WTC11 (cell line): ENCODE measurements around the gene FANK1. TPM values are rescaled to one million over a fixed set of nuclear protein-coding genes. Genes with fewer than 3 reads are reported as not detected.

Experiments
- ATAC-seq: fragments of 200-7000 bp; cut with Tn5 transposase; 2 replicates; pipeline ENCODE4 v1.10.0; 2021; ENCODE audit warnings: mild to moderate bottlenecking, moderate library complexity
- CTCF ChIA-PET: fragments of 300-600 bp; sonication (Branson Sonifier 250); formaldehyde crosslinking; loops from one replicate; lab custom pipeline; 2021; ENCODE audit warnings: antibody characterized with exemption; lab: Charles Lee
- POLR2A ChIA-PET: fragments of 350-600 bp; sonication (Branson Sonifier 250); formaldehyde crosslinking; loops from one replicate; lab custom pipeline; 2021; ENCODE audit warnings: antibody characterized with exemption; lab: Charles Lee
- DNase-seq: peaks from one replicate; pipeline ENCODE4 v3.0.0; 2021; ENCODE audit warnings: low spot score
- H3K27ac Mint-ChIP-seq: 2 replicates; pipeline ENCODE4 v1.8.0; 2021; ENCODE audit warnings: mixed read lengths
- H3K27me3 Mint-ChIP-seq: 2 replicates; pipeline ENCODE4 v1.8.0; 2021; ENCODE audit warnings: low read depth, mild to moderate bottlenecking, moderate library complexity, mixed read lengths
- H3K36me3 Mint-ChIP-seq: 2 replicates; pipeline ENCODE4 v1.8.0; 2021; ENCODE audit warnings: mixed read lengths
- H3K4me1 Mint-ChIP-seq: 2 replicates; pipeline ENCODE4 v1.8.0; 2022; ENCODE audit warnings: mixed read lengths
- H3K4me3 Mint-ChIP-seq: 2 replicates; pipeline ENCODE4 v1.8.0; 2021; ENCODE audit warnings: mild to moderate bottlenecking, moderate library complexity, mixed read lengths
- H3K9me3 Mint-ChIP-seq: 2 replicates; pipeline ENCODE4 v1.8.0; 2021; ENCODE audit warnings: mixed read lengths
- ATF1 ChIP-seq: sonication (generic); formaldehyde crosslinking; IDR thresholded peaks from 2 replicates; pipeline ENCODE4 v1.8.1; 2023; ENCODE audit warnings: mild to moderate bottlenecking, moderate library complexity, missing genetic modification reagents
- ATF6 ChIP-seq: sonication (generic); formaldehyde crosslinking; IDR thresholded peaks from 2 replicates; pipeline ENCODE4 v1.8.1; 2023; ENCODE audit warnings: mild to moderate bottlenecking, missing genetic modification reagents
- CREM ChIP-seq: sonication (generic); formaldehyde crosslinking; IDR thresholded peaks from 2 replicates; pipeline ENCODE4 v1.8.1; 2022; ENCODE audit warnings: mild to moderate bottlenecking, missing genetic modification reagents, moderate library complexity
- ELF4 ChIP-seq: sonication (generic); formaldehyde crosslinking; IDR thresholded peaks from 2 replicates; pipeline ENCODE4 v1.8.1; 2022; ENCODE audit warnings: low read depth, mild to moderate bottlenecking, moderate library complexity, missing genetic modification reagents
- ESRRA ChIP-seq: sonication (generic); formaldehyde crosslinking; IDR thresholded peaks from 2 replicates; pipeline ENCODE4 v1.8.1; 2022; ENCODE audit warnings: mild to moderate bottlenecking, missing genetic modification reagents, borderline replicate concordance
- ETV6 ChIP-seq: sonication (generic); formaldehyde crosslinking; IDR thresholded peaks from 2 replicates; pipeline ENCODE4 v1.8.1; 2022; ENCODE audit warnings: mild to moderate bottlenecking, missing genetic modification reagents
- FOXJ3 ChIP-seq: sonication (generic); formaldehyde crosslinking; IDR thresholded peaks from 2 replicates; pipeline ENCODE4 v1.9.0; 2021; ENCODE audit warnings: missing genetic modification reagents, mild to moderate bottlenecking, borderline replicate concordance
- FOXK1 ChIP-seq: sonication (generic); formaldehyde crosslinking; IDR thresholded peaks from 2 replicates; pipeline ENCODE4 v1.8.0; 2022; ENCODE audit warnings: mild to moderate bottlenecking, moderate library complexity, missing genetic modification reagents
- GTF2I ChIP-seq: fragments of 250-450 bp; sonication (Bioruptor Pico); conservative IDR thresholded peaks from 2 replicates; pipeline ENCODE4 v1.4.0; 2021; ENCODE audit warnings: mild to moderate bottlenecking
- HMGXB4 ChIP-seq: sonication (generic); formaldehyde crosslinking; IDR thresholded peaks from 2 replicates; pipeline ENCODE4 v1.8.1; 2023; ENCODE audit warnings: mild to moderate bottlenecking, moderate library complexity, missing genetic modification reagents
- IRF1 ChIP-seq: sonication (generic); formaldehyde crosslinking; IDR thresholded peaks from 2 replicates; pipeline ENCODE4 v1.8.0; 2023; ENCODE audit warnings: missing genetic modification reagents
- MXD4 ChIP-seq: fragments of 250-450 bp; sonication (Bioruptor Pico); IDR thresholded peaks from 2 replicates; pipeline ENCODE4 v1.8.0; 2021; ENCODE audit warnings: mild to moderate bottlenecking, moderate library complexity, borderline replicate concordance
- RORB ChIP-seq: fragments of 250-450 bp; sonication (Bioruptor Pico); IDR thresholded peaks from 2 replicates; pipeline ENCODE4 v1.9.0; 2021; ENCODE audit warnings: mild to moderate bottlenecking
- SMAD4 ChIP-seq: sonication (generic); formaldehyde crosslinking; IDR thresholded peaks from 2 replicates; pipeline ENCODE4 v1.8.0; 2022; ENCODE audit warnings: mild to moderate bottlenecking, missing genetic modification reagents
- TCF7 ChIP-seq: sonication (generic); formaldehyde crosslinking; IDR thresholded peaks from 2 replicates; pipeline ENCODE4 v1.8.0; 2022; ENCODE audit warnings: mild to moderate bottlenecking, low read depth, missing genetic modification reagents, moderate library complexity
- TEAD1 ChIP-seq: sonication (generic); formaldehyde crosslinking; IDR thresholded peaks from 2 replicates; pipeline ENCODE4 v1.8.0; 2022; ENCODE audit warnings: mild to moderate bottlenecking, missing genetic modification reagents
- TEAD4 ChIP-seq: sonication (generic); formaldehyde crosslinking; IDR thresholded peaks from 2 replicates; pipeline ENCODE4 v1.8.0; 2022; ENCODE audit warnings: mild to moderate bottlenecking, missing genetic modification reagents
- ZNF263 ChIP-seq: sonication (generic); formaldehyde crosslinking; IDR thresholded peaks from 2 replicates; pipeline ENCODE4 v1.8.1; 2022; ENCODE audit warnings: low read depth, mild to moderate bottlenecking, moderate library complexity, missing genetic modification reagents
- ZNF281 ChIP-seq: sonication (generic); formaldehyde crosslinking; IDR thresholded peaks from 2 replicates; pipeline ENCODE4 v1.8.0; 2023; ENCODE audit warnings: mild to moderate bottlenecking, missing genetic modification reagents
- ZNF423 ChIP-seq: fragments of 250-450 bp; sonication (Bioruptor Pico); IDR thresholded peaks from 2 replicates; pipeline ENCODE4 v2.1.2; 2022; ENCODE audit warnings: mild to moderate bottlenecking, moderate library complexity
- ZNF512 ChIP-seq: sonication (generic); formaldehyde crosslinking; IDR thresholded peaks from 2 replicates; pipeline ENCODE4 v1.8.1; 2022; ENCODE audit warnings: missing genetic modification reagents, borderline replicate concordance
- ZNF671 ChIP-seq: fragments of 250-450 bp; sonication (Bioruptor Pico); IDR thresholded peaks from 2 replicates; pipeline ENCODE4 v1.8.0; 2021; ENCODE audit warnings: mild to moderate bottlenecking
- ZSCAN18 ChIP-seq: fragments of 250-450 bp; sonication (Bioruptor Pico); IDR thresholded peaks from 2 replicates; pipeline ENCODE4 v2.1.2; 2022; ENCODE audit warnings: mild to moderate bottlenecking, moderate library complexity
- total RNA-seq: library from RNA; stranded (reverse); gene quantifications from 3 replicates; pipeline ENCODE4 v1.2.3, GENCODE V29; 2021

Gene FANK1
- total RNA-seq, 1 experiment from 2014 or later, result 3.4 TPM

GRCh38 chr10:125991392-125991791, 95.0 kb downstream of the FANK1 start:
- ATAC-seq, result no peak
- no peak for DNase-seq
- Mint-ChIP-seq H3K36me3 (no peaks in the 10 kb centered on the region), H3K4me1 (no peaks in the 10 kb centered on the region), H3K4me3 (no peak overlapping the region), H3K27me3 (no peaks in the 10 kb centered on the region), H3K27ac (no peak overlapping the region), H3K9me3 (peaks cover 11% of the 10 kb centered on the region)
- ChIA-PET POLR2A (no interaction called here), CTCF (no interaction called here)
- TF ChIP-seq ELF4 (no peak), GTF2I (no peak), IRF1 (CRISPR knock-in tag) (no peak), TCF7 (CRISPR knock-in tag) (no peak), SMAD4 (CRISPR knock-in tag) (no peak), ZNF281 (CRISPR knock-in tag) (no peak), ZNF423 (no peak), TEAD1 (CRISPR knock-in tag) (no peak)

GRCh38 chr10:125992254-125992653, 95.9 kb downstream of the FANK1 start:
- ChIA-PET CTCF (no interaction called here), POLR2A (no interaction called here)
- Mint-ChIP-seq H3K27ac (no peak overlapping the region), H3K9me3 (peaks cover 11% of the 10 kb centered on the region), H3K27me3 (no peaks in the 10 kb centered on the region), H3K4me1 (no peaks in the 10 kb centered on the region), H3K4me3 (no peak overlapping the region), H3K36me3 (no peaks in the 10 kb centered on the region)
- DNase-seq (no peak), ATAC-seq (no peak)
- TF ChIP-seq ESRRA (CRISPR knock-in tag), result no peak
- TF ChIP-seq ETV6 (CRISPR knock-in tag), result no peak
- TF ChIP-seq GTF2I, result no peak
- TF ChIP-seq ZNF512 (CRISPR knock-in tag), result no peak
- no peak for TF ChIP-seq FOXK1 (CRISPR knock-in tag)
- TF ChIP-seq HMGXB4 (CRISPR knock-in tag), result no peak

GRCh38 chr10:125994601-125995000, 98.2 kb downstream of the FANK1 start:
- CTCF ChIA-PET, result interaction anchor here (0.7 to 1.5 kb wide), 3 partner anchors 10 to 392 kb away, joined by 3 to 8 read pairs (median 3); no protein-coding TSS in a partner anchor
- TF ChIP-seq ATF1 (CRISPR knock-in tag), result no peak
- TF ChIP-seq ZNF263 (CRISPR knock-in tag), result no peak
- TF ChIP-seq FOXJ3 (CRISPR knock-in tag), result no peak
- TF ChIP-seq CREM (CRISPR knock-in tag), result no peak
- TF ChIP-seq ATF6 (CRISPR knock-in tag), result no peak
- TF ChIP-seq SMAD4 (CRISPR knock-in tag), result no peak
- no peak for TF ChIP-seq FOXK1 (CRISPR knock-in tag)
- no peak for TF ChIP-seq ZSCAN18 (CRISPR knock-in tag)
- no peak for TF ChIP-seq TEAD1 (CRISPR knock-in tag)
- no peak for TF ChIP-seq ZNF671 (CRISPR knock-in tag)
- TF ChIP-seq MXD4 (CRISPR knock-in tag), result no peak
- no peak for TF ChIP-seq RORB (CRISPR knock-in tag)
- TF ChIP-seq TEAD4 (CRISPR knock-in tag), result no peak

More at GRCh38 chr10:125994601-125995000, 98.2 kb downstream of the FANK1 start:
- Mint-ChIP-seq H3K9me3 (peaks cover 11% of the 10 kb centered on the region), H3K36me3 (no peaks in the 10 kb centered on the region), H3K4me3 (no peak overlapping the region), H3K27me3 (no peaks in the 10 kb centered on the region), H3K27ac (no peak overlapping the region), H3K4me1 (peaks cover 6% of the 10 kb centered on the region)
- DNase-seq, result no peak
- ATAC-seq, result no peak
- POLR2A ChIA-PET, result no interaction called here
